HG03060 (cell line): ENCODE data around the gene C10orf143.
"Not testable (repeated sequence)": the region's sequence is repeated elsewhere in the genome, so short reads cannot be mapped to it uniquely, and the experiment has no call there.

ENCODE experiments used
- ATAC-seq: cut with Tn5 transposase; IDR thresholded peaks from one replicate; pipeline ENCODE4 v1.9.1; 2021; ENCODE audit warnings: low read depth, moderate number of reproducible peaks; ENCODE audit not compliant: unreplicated experiment

Gene C10orf143

DNA sequence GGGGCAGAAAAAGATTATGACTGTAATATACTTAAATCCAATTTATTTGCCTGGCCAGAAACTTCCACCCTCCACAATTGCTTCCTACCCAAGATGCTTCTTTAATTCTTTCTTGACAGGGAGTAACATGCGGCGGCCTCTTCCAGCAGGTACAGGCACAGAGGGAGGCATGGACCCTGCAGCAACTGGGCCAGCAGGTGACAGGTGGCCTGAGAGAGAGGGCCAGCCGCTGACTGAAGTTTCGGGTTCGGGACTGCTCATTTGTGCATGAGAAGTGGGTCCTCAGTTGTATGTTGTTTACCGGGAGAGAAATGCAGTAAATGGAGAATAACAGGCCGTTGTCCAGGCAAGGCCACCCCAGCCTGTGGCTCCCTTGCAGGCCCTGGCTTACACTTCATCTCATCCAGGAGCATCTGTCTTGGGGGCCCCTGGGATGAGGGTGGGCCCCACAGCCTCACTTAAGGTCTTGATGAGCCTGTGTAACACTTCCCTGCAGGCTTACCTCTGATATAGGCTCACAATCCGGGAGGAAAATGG lies 72.5 kb downstream of the C10orf143 start:
- no peak for ATAC-seq

DNA sequence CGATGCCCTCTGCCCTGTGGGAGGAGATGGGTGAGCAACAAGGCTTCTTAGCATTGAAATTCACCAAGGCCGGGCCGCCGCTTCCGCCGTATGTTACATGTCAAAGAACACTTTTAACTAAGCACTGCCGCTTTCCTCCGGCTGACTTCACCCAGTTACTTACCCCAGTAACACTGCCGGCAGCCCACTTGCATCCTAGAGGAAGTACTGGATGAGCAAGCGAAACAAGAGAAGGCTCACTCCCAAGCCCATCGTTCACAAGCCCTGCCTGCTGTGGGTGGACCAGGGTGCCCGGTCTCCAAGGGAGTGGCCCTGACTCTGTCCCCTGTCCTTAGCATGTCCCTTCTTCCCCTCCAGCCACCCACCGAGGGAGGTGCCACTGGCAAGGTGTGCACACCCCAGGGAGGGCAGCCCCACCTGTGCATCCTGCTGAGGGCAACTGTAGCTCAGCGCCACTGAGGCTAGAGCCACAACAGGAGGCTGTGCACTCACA lies 73.4 kb downstream of the C10orf143 start:
- no peak for ATAC-seq

DNA sequence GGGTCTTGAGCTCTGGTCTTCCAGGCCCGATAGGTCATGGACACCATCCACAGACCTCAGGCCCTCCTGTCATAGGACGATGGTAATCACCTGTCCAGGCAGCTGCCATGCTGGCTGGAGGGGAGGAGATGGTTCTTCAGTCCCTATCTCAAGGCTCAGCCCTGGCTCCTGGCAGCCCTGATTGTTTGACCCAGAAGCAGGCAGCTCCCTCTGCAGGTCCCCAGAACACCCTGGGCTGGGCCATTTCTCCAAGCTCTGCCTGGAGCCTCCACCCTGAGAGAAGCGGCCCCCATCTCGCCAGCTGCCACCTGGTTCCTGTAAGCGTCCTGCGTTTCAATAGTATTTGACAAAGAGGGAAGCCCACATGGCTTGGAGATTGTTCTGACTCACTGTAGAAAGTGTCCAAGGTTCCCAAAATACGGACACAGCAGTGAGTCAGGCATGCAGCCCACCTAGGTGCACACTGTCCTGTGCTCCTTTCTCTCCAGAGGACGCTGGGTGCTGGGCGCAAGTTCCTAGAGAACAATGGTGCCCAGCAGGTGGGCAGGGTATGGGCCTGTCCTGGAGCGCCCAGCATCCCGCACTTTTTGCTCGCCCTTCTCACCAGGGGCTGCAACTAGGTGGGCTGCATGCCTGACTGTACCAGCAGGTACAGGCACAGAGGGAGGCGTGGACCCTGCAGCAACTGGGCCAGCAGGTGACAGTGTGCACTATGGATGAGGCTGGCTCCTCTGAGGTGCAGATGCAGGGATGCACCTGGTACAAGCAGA lies 74.1 kb downstream of the C10orf143 start:
- ATAC-seq, result no peak

DNA sequence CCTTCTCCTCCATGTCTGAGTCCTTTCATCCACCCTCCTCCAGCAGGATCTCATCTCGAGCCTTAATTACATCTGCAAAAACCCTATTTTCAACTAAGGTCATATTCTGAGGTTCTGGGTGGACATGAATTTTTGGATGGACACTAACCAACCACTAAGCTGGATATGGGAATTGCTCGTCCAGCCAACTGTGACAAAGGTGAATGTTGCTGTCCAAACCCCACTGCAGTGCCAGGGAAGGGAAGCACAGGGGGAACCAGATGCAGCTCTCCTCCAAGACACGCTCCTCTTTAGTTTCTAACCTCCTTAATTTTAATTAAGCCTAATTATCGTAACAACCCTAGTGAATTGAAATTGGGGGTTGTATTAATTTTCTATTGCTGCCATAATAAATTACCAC lies 81.4 kb downstream of the C10orf143 start:
- no peak for ATAC-seq

DNA sequence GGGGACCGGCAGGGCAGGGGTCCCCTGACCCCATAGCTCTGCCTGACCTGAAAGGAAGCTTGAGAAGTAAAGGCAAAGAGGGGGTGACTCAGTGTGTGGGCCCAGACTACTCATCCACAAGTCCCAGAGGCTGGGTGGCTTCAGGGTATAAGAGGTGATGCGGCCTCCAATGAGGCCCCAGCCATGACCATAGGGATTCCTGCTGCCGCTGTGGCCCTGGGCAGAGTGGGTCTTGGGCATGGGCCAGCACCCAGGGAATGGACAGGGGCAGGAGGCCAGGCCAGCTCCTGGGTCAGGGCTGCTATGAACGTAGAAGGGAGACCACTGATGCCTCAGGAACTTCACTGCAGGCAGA lies 82.2 kb downstream of the C10orf143 start:
- ATAC-seq, result no peak

DNA sequence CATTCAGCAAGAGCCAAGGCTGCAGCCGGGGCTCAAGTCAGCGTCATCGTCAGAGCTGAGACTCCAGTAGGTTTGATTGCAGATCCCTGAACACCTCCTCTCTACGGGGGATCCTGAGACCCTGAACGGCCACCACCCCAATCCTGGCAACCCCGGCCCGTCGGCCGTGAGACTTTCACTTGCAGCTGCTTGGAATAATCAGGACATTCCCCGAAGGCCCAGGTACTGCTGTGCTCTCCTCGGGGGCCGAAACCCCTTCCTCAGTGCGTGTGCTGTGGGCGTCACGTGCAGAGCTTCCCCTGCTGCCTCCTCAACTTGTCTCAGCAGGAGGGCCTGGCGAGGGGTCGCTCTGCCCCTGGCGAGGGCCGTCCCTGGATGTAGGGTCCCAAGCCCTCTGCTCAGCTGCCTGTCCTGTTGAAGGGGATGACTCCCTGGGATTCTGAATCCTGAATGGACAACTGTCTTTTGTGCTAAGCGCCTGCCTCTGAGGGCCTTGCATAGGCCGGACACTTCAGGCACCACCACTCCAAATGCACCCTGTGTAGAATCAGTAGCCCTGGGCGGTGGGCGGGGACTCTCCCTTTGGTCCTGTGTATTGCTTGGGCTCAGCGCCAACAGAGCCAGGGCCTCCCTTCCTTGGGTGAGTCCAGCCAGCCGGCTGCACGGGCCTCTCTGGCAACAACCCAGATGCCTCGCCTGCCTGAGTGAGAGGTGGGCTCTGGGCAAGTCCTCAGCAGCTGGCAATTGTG lies 82.7 kb downstream of the C10orf143 start:
- no peak for ATAC-seq

DNA sequence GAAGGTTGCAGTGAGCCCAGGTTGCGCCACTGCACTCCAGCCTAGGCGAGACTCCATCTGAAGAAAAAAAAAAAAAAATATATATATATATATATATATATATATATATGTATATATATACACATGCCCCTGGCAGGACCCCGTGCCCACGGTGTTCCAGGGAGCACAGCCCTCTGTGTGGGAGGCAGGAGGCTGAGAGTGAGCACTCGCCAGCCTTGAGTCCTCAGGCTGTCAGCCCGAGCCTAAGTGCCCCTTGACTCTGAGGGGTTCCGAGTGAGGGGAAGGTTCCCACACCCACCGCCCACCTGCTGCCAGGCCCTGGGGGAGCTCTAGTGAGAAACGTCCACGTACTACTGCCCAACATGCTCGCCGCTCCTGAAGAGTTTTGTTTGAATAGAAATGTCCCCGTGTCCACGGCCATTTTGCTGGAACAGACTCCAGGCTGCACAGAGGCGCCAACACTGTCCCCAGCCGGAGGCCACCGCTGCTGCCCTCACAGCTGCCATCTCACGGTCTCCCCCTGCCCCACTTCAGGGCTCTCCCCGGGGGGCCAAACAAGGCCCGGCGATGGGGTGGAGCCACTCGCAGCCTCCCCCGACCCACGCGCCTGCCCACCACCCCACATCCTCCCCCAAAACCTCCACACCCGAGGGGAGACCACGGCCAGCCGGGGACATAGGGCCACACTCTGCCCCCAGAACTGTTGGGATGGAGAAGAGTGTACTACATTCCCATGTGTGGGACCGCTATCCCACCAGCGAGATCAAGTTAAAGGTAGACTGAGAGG lies 83.8 kb downstream of the C10orf143 start:
- ATAC-seq, result no peak

DNA sequence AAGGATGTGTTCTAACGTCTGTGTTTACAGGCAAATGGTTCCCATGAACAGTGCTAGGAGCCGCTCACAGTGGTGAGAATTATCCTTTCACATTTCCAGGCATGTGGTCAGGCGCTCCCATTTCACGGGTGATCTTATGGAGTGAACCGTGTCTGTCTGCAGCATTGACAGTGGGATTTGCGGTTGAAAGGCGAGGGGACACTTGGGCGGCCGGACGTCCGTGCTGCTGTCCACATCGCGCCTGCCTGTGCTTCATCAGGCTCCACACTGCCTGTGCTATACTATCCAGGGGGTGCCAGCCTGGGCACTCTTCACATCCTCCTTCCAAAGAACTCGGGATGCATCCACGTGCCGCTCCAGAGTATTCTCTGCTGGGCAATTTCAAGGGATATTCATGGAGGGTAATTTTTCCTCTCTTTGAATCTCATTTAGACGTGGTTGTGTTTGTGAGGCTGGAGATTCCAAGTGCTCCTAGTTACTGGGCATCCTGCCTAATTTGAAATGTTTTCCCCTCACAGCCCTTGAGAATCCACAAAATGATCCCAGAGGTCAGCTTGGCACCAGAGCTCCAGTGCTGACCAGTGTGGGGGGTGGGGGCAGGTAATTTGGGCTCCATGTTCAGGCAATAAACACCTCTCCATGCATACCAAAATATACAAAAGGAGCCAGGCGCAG lies 84.7 kb downstream of the C10orf143 start:
- ATAC-seq, result no peak

DNA sequence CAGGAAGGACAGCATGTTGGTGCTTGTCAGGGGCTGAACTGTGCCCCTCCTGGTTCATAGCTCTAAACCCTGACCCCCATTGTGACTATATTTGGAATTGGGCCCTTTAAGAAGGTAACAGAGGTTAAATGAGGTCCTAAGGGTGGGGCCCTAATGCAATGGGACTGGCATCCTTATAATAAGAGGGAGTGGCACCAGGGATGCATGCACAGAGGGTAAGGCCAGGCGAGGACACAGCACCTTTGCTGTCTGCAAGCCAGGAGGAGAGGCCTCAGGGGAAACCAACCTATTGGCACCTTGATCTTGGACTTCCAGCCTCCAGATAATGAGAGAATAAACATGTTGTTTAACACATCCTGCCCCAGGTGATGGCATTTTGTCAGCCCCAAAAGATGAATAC lies 85.3 kb downstream of the C10orf143 start:
- ATAC-seq, result no peak

DNA sequence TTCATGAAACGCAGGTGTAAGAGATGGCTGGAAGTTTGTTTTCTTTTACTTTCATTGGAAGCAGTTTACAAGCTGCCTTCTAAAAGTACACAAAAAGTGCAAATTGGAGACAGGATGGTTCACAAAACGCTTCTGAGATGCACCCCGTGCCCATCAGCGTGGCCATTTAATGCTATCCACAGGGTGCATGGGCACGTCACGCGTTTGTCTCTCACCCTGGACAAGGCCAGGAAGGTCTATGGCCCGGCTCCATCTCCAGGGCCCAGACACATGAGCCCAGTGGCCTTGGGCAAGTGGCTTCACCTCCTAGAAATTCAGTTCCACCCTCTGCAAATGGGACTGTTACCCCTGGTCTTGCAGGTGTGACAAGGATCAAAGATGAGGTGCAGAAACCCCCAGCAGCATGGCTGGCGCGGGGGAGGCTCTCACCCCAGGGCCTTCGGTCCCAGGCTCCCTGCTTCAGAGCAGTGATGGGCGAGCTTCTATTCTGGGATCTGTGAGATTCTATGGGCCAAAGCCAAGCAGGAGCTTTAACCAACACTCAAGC lies 85.8 kb downstream of the C10orf143 start:
- ATAC-seq, result no peak

DNA sequence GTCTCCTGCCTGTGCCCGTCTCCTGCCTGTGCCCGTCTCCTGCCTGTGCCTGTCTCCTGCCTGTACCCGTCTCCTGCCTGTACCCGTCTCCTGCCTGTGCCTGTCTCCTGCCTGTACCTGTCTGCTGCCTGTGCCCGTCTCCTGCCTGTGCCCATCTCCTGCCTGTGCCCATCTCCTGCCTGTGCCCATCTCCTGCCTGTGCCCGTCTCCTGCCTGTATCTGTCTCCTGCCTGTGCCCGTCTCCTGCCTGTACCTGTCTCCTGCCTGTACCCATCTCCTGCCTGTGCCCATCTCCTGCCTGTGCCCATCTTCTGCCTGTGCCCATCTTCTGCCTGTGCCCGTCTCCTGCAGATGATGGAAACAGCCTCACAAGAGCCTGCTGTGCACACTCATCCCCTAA lies 86.3 kb downstream of the C10orf143 start:
- not testable (repeated sequence) for ATAC-seq

DNA sequence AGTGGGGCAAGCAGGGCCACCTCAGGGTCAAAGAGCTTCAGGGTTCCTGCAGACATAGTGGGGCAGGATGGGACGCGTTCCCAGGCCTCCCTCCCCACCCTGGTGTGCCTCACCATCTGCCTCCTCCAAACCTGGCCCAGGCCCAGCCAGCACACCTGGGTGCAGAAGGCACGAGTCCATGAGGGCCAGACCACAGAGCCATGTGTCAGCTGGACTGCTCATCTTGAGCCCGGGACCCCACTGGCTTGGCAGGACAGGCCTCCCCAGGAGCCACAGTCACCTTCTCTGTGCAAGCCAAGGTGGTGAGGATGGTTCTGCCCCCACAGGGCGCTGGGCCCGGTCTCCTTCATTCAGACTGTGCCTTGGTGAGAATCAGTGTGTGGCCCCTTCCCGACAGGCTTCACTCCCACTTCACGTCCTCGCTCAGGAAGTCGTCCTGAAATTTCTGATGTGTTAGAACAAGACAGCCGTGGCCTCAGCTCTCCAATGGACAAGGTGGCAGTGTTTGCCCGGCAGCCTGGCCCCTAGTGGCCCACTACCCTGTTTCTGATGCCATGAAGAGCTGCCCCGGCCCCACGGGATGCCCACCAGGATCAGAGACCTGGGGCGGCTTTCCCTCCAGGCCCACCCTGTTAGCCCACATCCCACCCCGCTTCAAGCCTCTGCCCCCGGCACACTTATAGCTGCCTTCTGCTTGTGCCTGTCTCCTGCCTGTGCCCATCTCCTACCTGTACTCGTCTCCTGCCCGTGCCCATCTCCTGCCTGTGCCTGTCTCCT lies 87.0 kb downstream of the C10orf143 start:
- ATAC-seq, result no peak

DNA sequence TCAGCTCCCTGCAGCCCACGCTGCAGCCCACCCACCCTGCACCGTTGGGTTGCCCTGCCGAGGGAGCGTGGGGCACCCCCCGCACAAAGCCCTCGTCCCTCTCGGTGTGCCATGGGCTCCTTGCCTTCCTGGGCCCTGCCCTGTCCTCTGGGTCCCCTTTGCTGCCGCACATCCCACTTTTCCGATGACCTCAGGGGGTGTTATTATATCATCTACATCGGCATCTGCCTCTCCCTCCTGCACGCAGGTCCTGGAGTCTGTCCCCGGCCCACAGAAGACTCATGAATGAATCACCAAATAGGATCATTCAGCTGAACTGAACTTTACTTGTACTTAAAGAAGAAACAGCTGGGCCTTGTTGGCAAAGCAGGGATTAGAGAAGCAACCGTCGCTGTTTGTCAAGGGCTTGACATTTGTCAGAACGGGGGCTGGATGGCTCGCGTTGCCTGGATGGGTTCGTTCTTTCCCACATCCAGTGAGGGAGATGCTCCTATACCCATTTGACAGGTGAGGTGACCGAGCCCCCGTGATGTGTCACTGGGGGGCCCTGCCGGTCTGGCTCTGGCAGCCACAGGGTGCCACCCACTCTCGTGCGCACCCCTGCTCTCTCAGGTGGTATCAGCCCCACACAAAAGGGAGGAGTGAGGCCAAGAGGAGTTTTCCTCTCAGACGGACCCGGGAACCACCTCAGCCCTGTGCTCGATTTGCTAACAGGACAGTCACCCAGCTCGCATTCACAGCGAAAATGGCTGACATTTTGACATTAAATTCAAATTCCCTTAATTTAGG lies 87.9 kb downstream of the C10orf143 start:
- ATAC-seq, result no peak

DNA sequence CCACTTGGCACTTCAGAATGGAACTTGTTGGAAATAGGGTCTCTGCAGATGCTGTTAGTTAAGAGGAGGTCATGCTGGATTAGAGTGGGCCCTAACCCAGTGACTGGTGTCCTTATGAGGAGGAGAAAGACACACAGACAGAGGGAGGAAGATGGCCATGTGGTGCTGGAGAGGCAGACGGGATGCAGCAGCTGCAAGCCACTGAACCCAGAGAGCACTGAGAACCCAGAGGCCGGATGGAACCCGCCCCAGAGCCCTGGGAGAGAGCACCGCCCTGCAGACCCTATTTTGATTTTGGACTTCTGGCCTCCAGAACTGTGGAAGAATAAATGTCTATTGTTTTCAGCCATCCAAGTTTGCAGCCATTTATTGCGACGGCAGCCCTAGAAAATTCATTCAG lies 88.5 kb downstream of the C10orf143 start:
- ATAC-seq, result no peak

DNA sequence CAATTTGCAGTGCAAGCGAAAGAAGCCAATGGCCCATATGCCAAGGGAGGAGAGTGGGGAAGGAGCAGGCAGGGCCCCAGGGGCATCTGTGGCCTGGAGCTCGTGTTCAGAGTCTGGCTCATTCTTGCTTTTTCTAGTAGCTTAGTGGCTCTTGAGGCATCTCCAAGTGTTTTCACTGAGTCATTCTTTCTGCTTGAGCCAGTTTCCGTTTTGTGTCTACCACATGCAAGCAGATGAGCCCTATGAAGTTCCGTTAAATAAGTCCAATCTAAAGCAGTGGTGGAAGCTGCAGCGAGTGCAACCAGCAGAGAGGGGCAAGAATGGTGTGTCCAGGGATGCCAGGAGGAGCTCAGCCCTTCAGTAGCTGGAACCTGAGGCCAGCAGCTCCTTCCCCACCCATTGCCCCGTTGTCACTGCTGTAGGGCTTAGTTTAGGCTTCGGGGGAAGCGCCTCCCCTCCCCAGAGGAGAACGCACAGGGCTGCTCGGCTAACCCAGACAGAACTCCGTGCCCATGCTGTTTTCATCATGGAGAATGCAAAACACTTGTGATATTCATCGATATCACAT lies 89.2 kb downstream of the C10orf143 start:
- no peak for ATAC-seq

DNA sequence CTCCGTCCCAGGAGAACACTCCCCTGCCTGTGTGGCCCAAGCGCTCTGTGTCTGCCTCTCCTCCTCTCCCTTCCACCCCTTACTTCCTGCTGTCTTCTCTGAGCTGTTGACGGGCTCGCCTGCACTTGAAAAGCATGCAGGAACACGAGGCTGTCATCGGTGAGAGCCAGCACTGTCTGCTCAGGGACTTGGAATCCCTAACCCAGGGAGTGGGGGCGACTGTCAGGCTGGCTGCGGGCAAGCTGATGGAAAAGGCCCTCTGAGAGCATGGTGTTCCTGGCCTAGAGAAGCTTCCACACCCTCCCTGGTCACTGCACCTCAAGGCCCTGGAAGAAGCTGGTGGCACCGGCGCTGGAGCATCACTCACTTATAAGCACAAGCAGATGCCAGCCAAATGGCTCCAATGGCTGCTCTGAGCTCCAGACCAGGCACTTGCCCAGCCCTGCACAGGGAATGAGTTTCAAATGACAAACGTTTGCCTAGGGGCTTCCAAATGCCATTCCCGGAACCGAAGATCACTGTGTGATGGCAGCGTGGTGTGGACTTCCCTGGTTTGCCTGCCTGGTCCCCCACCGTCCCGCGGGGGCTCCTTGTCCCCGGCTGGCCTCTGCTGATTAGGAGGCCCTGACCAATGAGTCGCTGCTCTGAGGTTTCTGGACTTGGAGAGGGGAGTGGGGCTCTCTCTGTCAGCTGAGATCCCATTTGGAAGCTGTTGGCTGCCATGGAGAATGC lies 89.8 kb downstream of the C10orf143 start:
- no peak for ATAC-seq

DNA sequence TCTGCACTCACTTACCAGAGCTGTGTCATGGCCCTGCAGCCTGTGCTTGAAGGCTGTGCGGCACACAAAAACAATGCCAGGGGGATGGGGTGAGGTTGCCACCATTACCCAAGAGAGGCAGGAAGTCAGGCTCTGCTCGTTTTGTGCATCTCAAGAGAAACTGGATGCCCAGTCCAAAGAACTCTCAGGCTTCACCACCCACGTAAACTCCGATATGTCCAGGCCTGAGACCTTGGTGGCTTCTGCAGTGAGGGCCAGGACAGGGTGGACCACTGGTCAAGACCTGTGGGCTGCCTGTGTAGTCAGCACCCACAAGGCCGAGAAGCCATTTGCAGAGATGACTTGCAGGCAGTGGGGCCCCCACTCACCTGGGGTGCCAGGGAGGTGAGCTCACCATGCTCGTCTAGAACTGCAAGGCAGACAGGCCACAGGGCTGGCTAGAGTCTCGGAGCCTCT lies 91.9 kb downstream of the C10orf143 start:
- ATAC-seq, result no peak
